Neural progenitor cell (in vitro differentiated cells): ENCODE results near the gene SNRNP70. TPM values are rescaled to one million over a fixed set of nuclear protein-coding genes. Genes with fewer than 3 reads are reported as not detected.

Experiments used
- DNase-seq: peaks from one replicate; pipeline ENCODE4 v3.0.0-alpha.2; 2016; ENCODE audit warnings: low spot score
- H2AFZ ChIP-seq: fragments of 200-600 bp; sonication (generic); replicated peaks from 2 replicates; pipeline ENCODE4 v1.6.1; 2016; ENCODE audit warnings: antibody characterized with exemption
- H3F3A ChIP-seq: fragments of 200-600 bp; sonication (generic); 2 replicates; pipeline ENCODE4 v1.6.1; 2016; ENCODE audit warnings: antibody characterized with exemption, low read depth
- H3K27ac ChIP-seq: fragments of 200-600 bp; sonication (generic); 2 replicates; pipeline ENCODE4 v1.5.1; 2016; ENCODE audit warnings: mild to moderate bottlenecking
- H3K27me3 ChIP-seq: fragments of 200-600 bp; sonication (generic); 2 replicates; pipeline ENCODE4 v1.6.1; 2016; ENCODE audit warnings: mild to moderate bottlenecking, moderate library complexity
- H3K36me3 ChIP-seq: fragments of 200-600 bp; sonication (generic); 2 replicates; pipeline ENCODE4 v1.5.1; 2016
- H3K4me1 ChIP-seq: fragments of 200-600 bp; sonication (generic); 2 replicates; pipeline ENCODE4 v1.6.1; 2016; ENCODE audit warnings: mixed run types
- H3K4me2 ChIP-seq: fragments of 200-600 bp; sonication (generic); 2 replicates; pipeline ENCODE4 v1.6.1; 2016
- H3K4me3 ChIP-seq: fragments of 200-600 bp; sonication (generic); 2 replicates; pipeline ENCODE4 v1.5.1; 2016
- H3K79me2 ChIP-seq: fragments of 200-600 bp; sonication (generic); 2 replicates; pipeline ENCODE4 v1.6.1; 2016; ENCODE audit warnings: low read depth
- H3K9ac ChIP-seq: fragments of 200-600 bp; sonication (generic); 2 replicates; pipeline ENCODE4 v1.6.1; 2016
- H3K9me3 ChIP-seq: fragments of 200-600 bp; sonication (generic); 2 replicates; pipeline ENCODE4 v1.5.1; 2016; ENCODE audit warnings: low read depth
- H4K20me1 ChIP-seq: fragments of 200-600 bp; sonication (generic); 2 replicates; pipeline ENCODE4 v1.6.1; 2016; ENCODE audit warnings: low read depth
- H3K27ac Mint-ChIP-seq: 3 replicates; pipeline ENCODE4 v1.8.0; 2021; ENCODE audit warnings: mixed read lengths
- H3K27me3 Mint-ChIP-seq: 2 replicates; pipeline ENCODE4 v1.8.0; 2022; ENCODE audit warnings: low read depth, mild to moderate bottlenecking, inconsistent platforms, moderate library complexity, mixed read lengths; ENCODE audit not compliant: insufficient read depth
- H3K36me3 Mint-ChIP-seq: 3 replicates; pipeline ENCODE4 v1.8.0; 2021; ENCODE audit warnings: mixed read lengths
- H3K4me1 Mint-ChIP-seq: 3 replicates; pipeline ENCODE4 v1.8.0; 2021; ENCODE audit warnings: mixed read lengths
- H3K4me3 Mint-ChIP-seq: 3 replicates; pipeline ENCODE4 v1.8.0; 2021; ENCODE audit warnings: mild to moderate bottlenecking, moderate library complexity, mixed read lengths
- H3K9me3 Mint-ChIP-seq: 3 replicates; pipeline ENCODE4 v1.8.0; 2020; ENCODE audit warnings: mixed read lengths
- CTCF ChIP-seq: fragments of 200-600 bp; sonication (generic); IDR thresholded peaks from 2 replicates; pipeline ENCODE4 v1.5.1; 2017; ENCODE audit warnings: antibody characterized with exemption, mild to moderate bottlenecking
- EZH2 ChIP-seq: fragments of 200-600 bp; sonication (generic); IDR thresholded peaks from 2 replicates; pipeline ENCODE4 v1.6.1; 2017; ENCODE audit warnings: antibody characterized with exemption, mild to moderate bottlenecking, moderate library complexity
- EZH2phosphoT487 ChIP-seq: fragments of 200-600 bp; sonication (generic); IDR thresholded peaks from 2 replicates; pipeline ENCODE4 v1.6.1; 2017; ENCODE audit warnings: antibody characterized with exemption
- total RNA-seq: library from RNA; depleted of rRNA; stranded (reverse); fragments of >200 nt; gene quantifications from 2 replicates; pipeline ENCODE4 v1.2.3, GENCODE V29; 2015; ENCODE audit warnings: low replicate concordance

The SNRNP70 gene
- total RNA-seq, 1 donor from 2014 or later: 162 TPM

- H3K27me3 ChIP-seq: peaks cover 43% of the 10 kb centered on the region
- H3K9me3 ChIP-seq: no peaks in the 10 kb centered on the region
- H3K36me3 ChIP-seq: no peaks in the 10 kb centered on the region
- peaks cover 30% of the 10 kb centered on the region for H3K4me1 Mint-ChIP-seq
- no peak overlapping the region for H3K4me2 ChIP-seq
- peaks cover 10% of the 10 kb centered on the region for H3K27me3 Mint-ChIP-seq
- H3K9ac ChIP-seq: no peak overlapping the region
- H3K4me3 Mint-ChIP-seq: peak overlapping the region; percentile 96
- H3K27ac Mint-ChIP-seq: no peak overlapping the region
- H3K9me3 Mint-ChIP-seq: no peaks in the 10 kb centered on the region
- TF ChIP-seq EZH2phosphoT487 (no peak), EZH2 (no peak), CTCF (no peak)
- peaks cover 41% of the 10 kb centered on the region for H3F3A ChIP-seq
- no peaks in the 10 kb centered on the region for H3K79me2 ChIP-seq
- peaks cover 6% of the 10 kb centered on the region for H3K36me3 Mint-ChIP-seq
- no peak for DNase-seq
- no peak overlapping the region for H3K4me3 ChIP-seq
- H2AFZ ChIP-seq: no peak overlapping the region
- peaks cover 10% of the 10 kb centered on the region for H4K20me1 ChIP-seq
- H3K27ac ChIP-seq: no peak overlapping the region
- H3K4me1 ChIP-seq: peaks cover 17% of the 10 kb centered on the region
Observed at GRCh38 chr19:49152119-49152550, 66.9 kb downstream of the SNRNP70 start.

- peaks cover 30% of the 10 kb centered on the region for H3K4me1 Mint-ChIP-seq
- peak overlapping the region; percentile 55 for H3K4me3 Mint-ChIP-seq
- no peak overlapping the region for H3K9ac ChIP-seq
- no peaks in the 10 kb centered on the region for H3K36me3 ChIP-seq
- H2AFZ ChIP-seq: no peak overlapping the region
- peaks cover 46% of the 10 kb centered on the region for H3K27me3 ChIP-seq
- H3F3A ChIP-seq: peaks cover 37% of the 10 kb centered on the region
- no peak for DNase-seq
- no peaks in the 10 kb centered on the region for H3K9me3 Mint-ChIP-seq
- peaks cover 12% of the 10 kb centered on the region for H3K4me1 ChIP-seq
- H3K4me2 ChIP-seq: no peak overlapping the region
- no peaks in the 10 kb centered on the region for H3K79me2 ChIP-seq
- H3K9me3 ChIP-seq: no peaks in the 10 kb centered on the region
- no peak for TF ChIP-seq CTCF
- H3K36me3 Mint-ChIP-seq: peaks cover 6% of the 10 kb centered on the region
- H3K27ac ChIP-seq: no peak overlapping the region
- peaks cover 10% of the 10 kb centered on the region for H3K27me3 Mint-ChIP-seq
- peaks cover 10% of the 10 kb centered on the region for H4K20me1 ChIP-seq
- no peak overlapping the region for H3K4me3 ChIP-seq
- H3K27ac Mint-ChIP-seq: no peak overlapping the region
Observed at GRCh38 chr19:49153167-49153809, 68.0 kb downstream of the SNRNP70 start.

- no peak overlapping the region for H3K4me3 Mint-ChIP-seq
Observed at GRCh38 chr19:49154279-49154678, 69.0 kb downstream of the SNRNP70 start.

More at GRCh38 chr19:49154279-49154678, 69.0 kb downstream of the SNRNP70 start:
- peaks cover 6% of the 10 kb centered on the region for H3K36me3 Mint-ChIP-seq
- Histone ChIP-seq H3F3A (peaks cover 28% of the 10 kb centered on the region), H3K9me3 (no peaks in the 10 kb centered on the region), H3K27me3 (peaks cover 51% of the 10 kb centered on the region), H3K4me1 (peaks cover 8% of the 10 kb centered on the region), H3K4me2 (no peak overlapping the region), H3K4me3 (no peak overlapping the region), H2AFZ (no peak overlapping the region), H3K9ac (no peak overlapping the region), H3K27ac (no peak overlapping the region), H3K79me2 (no peaks in the 10 kb centered on the region), H4K20me1 (peaks cover 10% of the 10 kb centered on the region), H3K36me3 (no peaks in the 10 kb centered on the region)
- H3K9me3 Mint-ChIP-seq: no peaks in the 10 kb centered on the region
- DNase-seq: no peak
- no peak for TF ChIP-seq CTCF
- TF ChIP-seq EZH2: no peak
- TF ChIP-seq EZH2phosphoT487: no peak
- peaks cover 31% of the 10 kb centered on the region for H3K4me1 Mint-ChIP-seq
- peaks cover 10% of the 10 kb centered on the region for H3K27me3 Mint-ChIP-seq
- H3K27ac Mint-ChIP-seq: no peak overlapping the region
